WTC11 (cell line): ENCODE results near the gene YIPF5. TPM values are rescaled to one million over a fixed set of nuclear protein-coding genes. Genes with fewer than 3 reads are reported as not detected.

ENCODE experiments used
- ATAC-seq: fragments of 200-7000 bp; cut with Tn5 transposase; 2 replicates; pipeline ENCODE4 v1.10.0; 2021; ENCODE audit warnings: mild to moderate bottlenecking, moderate library complexity
- CTCF ChIA-PET: fragments of 300-600 bp; sonication (Branson Sonifier 250); formaldehyde crosslinking; loops from one replicate; lab custom pipeline; 2021; ENCODE audit warnings: antibody characterized with exemption; lab: Charles Lee
- POLR2A ChIA-PET: fragments of 350-600 bp; sonication (Branson Sonifier 250); formaldehyde crosslinking; loops from one replicate; lab custom pipeline; 2021; ENCODE audit warnings: antibody characterized with exemption; lab: Charles Lee
- DNase-seq: peaks from one replicate; pipeline ENCODE4 v3.0.0; 2021; ENCODE audit warnings: low spot score
- H3K27ac Mint-ChIP-seq: 2 replicates; pipeline ENCODE4 v1.8.0; 2021; ENCODE audit warnings: mixed read lengths
- H3K27me3 Mint-ChIP-seq: 2 replicates; pipeline ENCODE4 v1.8.0; 2021; ENCODE audit warnings: low read depth, mild to moderate bottlenecking, moderate library complexity, mixed read lengths
- H3K36me3 Mint-ChIP-seq: 2 replicates; pipeline ENCODE4 v1.8.0; 2021; ENCODE audit warnings: mixed read lengths
- H3K4me1 Mint-ChIP-seq: 2 replicates; pipeline ENCODE4 v1.8.0; 2022; ENCODE audit warnings: mixed read lengths
- H3K4me3 Mint-ChIP-seq: 2 replicates; pipeline ENCODE4 v1.8.0; 2021; ENCODE audit warnings: mild to moderate bottlenecking, moderate library complexity, mixed read lengths
- H3K9me3 Mint-ChIP-seq: 2 replicates; pipeline ENCODE4 v1.8.0; 2021; ENCODE audit warnings: mixed read lengths
- CREB1 ChIP-seq: sonication (generic); formaldehyde crosslinking; IDR thresholded peaks from 2 replicates; pipeline ENCODE4 v1.8.0; 2023; ENCODE audit warnings: mild to moderate bottlenecking, missing genetic modification reagents
- ELF4 ChIP-seq: sonication (generic); formaldehyde crosslinking; IDR thresholded peaks from 2 replicates; pipeline ENCODE4 v1.8.1; 2022; ENCODE audit warnings: low read depth, mild to moderate bottlenecking, moderate library complexity, missing genetic modification reagents
- FOXK1 ChIP-seq: sonication (generic); formaldehyde crosslinking; IDR thresholded peaks from 2 replicates; pipeline ENCODE4 v1.8.0; 2022; ENCODE audit warnings: mild to moderate bottlenecking, moderate library complexity, missing genetic modification reagents
- FOXP4 ChIP-seq: sonication (generic); formaldehyde crosslinking; IDR thresholded peaks from 2 replicates; pipeline ENCODE4 v1.8.0; 2022; ENCODE audit warnings: mild to moderate bottlenecking, missing genetic modification reagents
- JAZF1 ChIP-seq: fragments of 250-450 bp; sonication (Bioruptor Pico); IDR thresholded peaks from 2 replicates; pipeline ENCODE4 v1.9.0; 2021; ENCODE audit warnings: moderate library complexity, mild to moderate bottlenecking, inconsistent platforms
- MLX ChIP-seq: sonication (generic); formaldehyde crosslinking; IDR thresholded peaks from 2 replicates; pipeline ENCODE4 v1.8.1; 2023; ENCODE audit warnings: mild to moderate bottlenecking, missing genetic modification reagents, moderate library complexity
- NFYB ChIP-seq: sonication (generic); formaldehyde crosslinking; conservative IDR thresholded peaks from 2 replicates; pipeline ENCODE4 v1.8.0; 2022; ENCODE audit warnings: low read depth, missing genetic modification reagents
- PRRX2 ChIP-seq: fragments of 250-450 bp; sonication (Bioruptor Pico); IDR thresholded peaks from 2 replicates; pipeline ENCODE4 v1.8.0; 2021; ENCODE audit warnings: mild to moderate bottlenecking
- SOX15 ChIP-seq: fragments of 250-450 bp; sonication (Bioruptor Pico); IDR thresholded peaks from 2 replicates; pipeline ENCODE4 v1.9.0; 2021; ENCODE audit warnings: mild to moderate bottlenecking
- SP1 ChIP-seq: sonication (generic); formaldehyde crosslinking; conservative IDR thresholded peaks from 2 replicates; pipeline ENCODE4 v1.8.1; 2022; ENCODE audit warnings: missing genetic modification reagents
- TCF7 ChIP-seq: sonication (generic); formaldehyde crosslinking; IDR thresholded peaks from 2 replicates; pipeline ENCODE4 v1.8.0; 2022; ENCODE audit warnings: mild to moderate bottlenecking, low read depth, missing genetic modification reagents, moderate library complexity
- USF1 ChIP-seq: sonication (generic); formaldehyde crosslinking; IDR thresholded peaks from 2 replicates; pipeline ENCODE4 v1.8.0; 2022; ENCODE audit warnings: mild to moderate bottlenecking, missing genetic modification reagents
- ZBTB43 ChIP-seq: sonication (generic); formaldehyde crosslinking; IDR thresholded peaks from 2 replicates; pipeline ENCODE4 v1.8.1; 2023; ENCODE audit warnings: mild to moderate bottlenecking, missing genetic modification reagents
- ZMAT4 ChIP-seq: fragments of 250-450 bp; sonication (Bioruptor Pico); IDR thresholded peaks from 2 replicates; pipeline ENCODE4 v1.9.0; 2021; ENCODE audit warnings: mild to moderate bottlenecking
- ZNF219 ChIP-seq: sonication (generic); formaldehyde crosslinking; IDR thresholded peaks from 2 replicates; pipeline ENCODE4 v1.8.0; 2023; ENCODE audit warnings: missing genetic modification reagents, mild to moderate bottlenecking, borderline replicate concordance
- ZNF396 ChIP-seq: fragments of 250-450 bp; sonication (Bioruptor Pico); IDR thresholded peaks from 2 replicates; pipeline ENCODE4 v1.8.0; 2021; ENCODE audit warnings: mild to moderate bottlenecking, moderate library complexity, borderline replicate concordance
- ZNF532 ChIP-seq: fragments of 250-450 bp; sonication (Bioruptor Pico); IDR thresholded peaks from 2 replicates; pipeline ENCODE4 v1.9.0; 2021; ENCODE audit warnings: mild to moderate bottlenecking, borderline replicate concordance
- ZSCAN18 ChIP-seq: fragments of 250-450 bp; sonication (Bioruptor Pico); IDR thresholded peaks from 2 replicates; pipeline ENCODE4 v2.1.2; 2022; ENCODE audit warnings: mild to moderate bottlenecking, moderate library complexity
- total RNA-seq: library from RNA; stranded (reverse); gene quantifications from 3 replicates; pipeline ENCODE4 v1.2.3, GENCODE V29; 2021

Gene YIPF5
- total RNA-seq, 1 experiment from 2014 or later, result 39.2 TPM

GRCh38 chr5:144125163-144125726 is 45.2 kb downstream of the YIPF5 start:
- peaks cover 16% of the 10 kb centered on the region for H3K4me1 Mint-ChIP-seq
- CTCF ChIA-PET, result interaction anchor here (3.4 kb wide), 1 partner anchor 17 kb away, joined by 15 read pairs; no protein-coding TSS in a partner anchor
- H3K9me3 Mint-ChIP-seq, result peaks cover 1% of the 10 kb centered on the region
- H3K27ac Mint-ChIP-seq, result no peak overlapping the region
- POLR2A ChIA-PET, result no interaction called here
- ATAC-seq (peak; percentile 69), DNase-seq (no peak)
- TF ChIP-seq FOXK1, result no peak
- TF ChIP-seq TCF7, result no peak
- no peak for TF ChIP-seq FOXP4 (CRISPR knock-in tag)
- no peak for TF ChIP-seq ZNF396
- TF ChIP-seq SOX15, result no peak
- no peak for TF ChIP-seq ELF4
- no peak for TF ChIP-seq ZNF532 (CRISPR knock-in tag)
- no peak for TF ChIP-seq ZMAT4 (CRISPR knock-in tag)
- TF ChIP-seq NFYB, result no peak
- TF ChIP-seq SP1 (CRISPR knock-in tag), result no peak
- no peak for TF ChIP-seq USF1
- no peak for TF ChIP-seq JAZF1 (CRISPR knock-in tag)
- no peak for TF ChIP-seq ZNF219 (CRISPR knock-in tag)
- no peak for TF ChIP-seq PRRX2 (CRISPR knock-in tag)
- no peak for TF ChIP-seq ZSCAN18 (CRISPR knock-in tag)
- TF ChIP-seq CREB1, result no peak
- no peak for TF ChIP-seq ZBTB43
- no peak for TF ChIP-seq MLX (CRISPR knock-in tag)
- H3K4me3 Mint-ChIP-seq, result no peak overlapping the region
- no peaks in the 10 kb centered on the region for H3K27me3 Mint-ChIP-seq
- no peaks in the 10 kb centered on the region for H3K36me3 Mint-ChIP-seq
